DMS79 (cell line): ENCODE measurements around the gene AMBRA1.

Experiments
- DNase-seq: peaks from one replicate; lab custom pipeline; 2025; lab: John Stamatoyannopoulos, UW

The AMBRA1 gene

DNA sequence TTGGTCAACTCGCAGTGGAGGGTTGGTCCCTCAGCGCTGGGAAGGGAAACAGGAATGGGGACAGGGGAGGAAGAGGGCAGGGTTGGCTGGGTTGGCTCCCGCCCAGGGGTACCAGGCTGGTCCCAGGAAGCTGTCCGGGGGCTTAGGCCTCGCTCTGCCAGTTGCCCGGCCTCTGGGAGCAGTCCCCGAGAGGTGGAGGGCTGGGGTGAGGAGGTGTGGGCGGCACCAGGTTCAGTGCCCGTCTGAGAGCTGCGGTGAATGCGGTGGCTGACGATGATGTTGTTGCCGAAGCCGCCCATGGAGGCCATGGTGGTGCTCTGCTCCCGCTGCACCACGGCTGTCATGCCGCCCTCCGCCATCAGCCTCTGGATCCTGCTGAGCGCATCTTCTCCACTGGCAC is 196.3 kb downstream of the AMBRA1 start:
- DNase-seq: no peak

- no peak for DNase-seq
Observed at GRCh38 chr11:46393759-46394158, 200.1 kb downstream of the AMBRA1 start.

DNA sequence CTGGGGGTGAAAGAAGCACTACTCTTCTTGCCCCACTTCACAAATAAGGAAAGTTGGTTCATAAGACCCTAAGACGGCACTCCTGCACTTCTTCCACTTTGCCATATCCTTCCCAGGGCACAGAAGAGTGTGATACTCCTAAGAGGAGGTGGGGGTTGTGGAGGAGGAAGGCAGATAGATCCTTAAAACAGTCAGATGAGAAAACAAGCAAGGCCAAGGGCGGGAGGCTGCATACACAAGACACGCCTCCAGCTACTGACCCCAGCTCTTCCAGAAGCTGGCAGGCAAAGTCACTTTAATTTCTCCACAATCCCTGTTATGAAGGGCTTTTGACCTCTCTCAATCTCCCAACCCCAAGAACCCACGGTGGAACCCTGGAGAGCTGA is 200.6 kb downstream of the AMBRA1 start:
- no peak for DNase-seq

DNA sequence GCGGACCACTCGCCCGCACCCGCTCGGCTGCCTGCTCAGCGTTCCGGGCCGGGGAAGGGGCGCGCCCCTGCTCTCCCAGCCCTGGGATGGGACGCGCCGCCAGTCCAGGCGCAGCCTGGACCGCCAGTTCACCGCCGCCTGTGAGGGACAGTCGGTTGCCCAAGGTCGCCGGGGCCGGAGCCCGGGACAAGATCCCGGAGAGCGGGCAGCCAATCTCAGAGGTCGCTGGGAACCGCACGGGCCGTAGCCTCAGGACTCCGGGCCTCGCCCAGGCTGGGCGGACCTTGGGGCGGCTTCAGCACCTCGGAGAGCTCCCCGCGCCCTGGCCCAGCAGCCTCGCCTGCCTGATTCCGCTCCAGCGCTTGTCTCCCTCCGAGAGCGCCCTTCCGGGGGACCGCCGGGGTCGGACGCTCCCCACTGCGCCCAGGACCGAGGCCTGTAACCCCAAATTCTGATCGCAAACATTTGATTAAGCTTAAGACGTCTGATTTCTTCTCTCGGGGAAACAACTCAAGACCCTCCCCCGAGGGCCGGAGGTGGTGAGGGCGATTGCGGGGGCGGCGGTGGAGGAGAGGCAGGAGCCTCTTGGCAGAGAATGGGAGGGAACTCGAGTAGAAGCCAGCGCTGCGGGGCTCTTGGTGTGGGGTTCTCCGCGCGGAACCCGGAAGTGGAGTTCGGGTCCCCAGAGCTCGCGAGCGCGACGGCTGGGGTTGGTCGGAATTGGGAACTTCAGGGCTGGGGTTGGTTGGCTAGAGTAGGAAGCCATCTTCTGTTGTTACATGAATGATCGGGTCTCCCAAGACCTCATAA is 201.2 kb downstream of the AMBRA1 start:
- DNase-seq: peak; percentile 86

GRCh38 chr11:46391578-46392420 is 202.0 kb downstream of the AMBRA1 start, which contains the start of gene CHRM4:
TSS of gene CHRM4 (minus strand) at chr11:46391776. CDS start at chr11:46386557, 5,219 bp downstream.
- DNase-seq: peak; percentile 74

DNA sequence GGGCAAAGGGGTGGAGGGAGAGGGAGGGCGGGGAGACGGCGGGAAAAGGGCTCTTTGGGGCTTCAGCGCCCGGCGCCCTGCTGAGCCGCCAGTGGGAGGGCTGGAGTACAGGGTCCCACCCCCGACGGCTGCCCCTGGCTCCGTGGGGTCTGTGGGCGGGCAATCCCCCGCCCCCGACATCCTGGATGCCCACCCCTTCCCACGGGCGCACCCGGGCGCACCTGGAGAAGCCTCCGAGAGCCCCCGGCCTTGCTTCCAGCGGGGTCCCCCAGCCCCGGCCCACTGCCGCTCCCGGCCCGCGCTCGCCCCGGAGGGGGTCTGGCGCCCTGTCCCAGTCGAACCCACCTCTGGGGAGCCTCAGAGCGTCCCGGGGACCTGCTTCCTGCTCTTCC is 202.6 kb downstream of the AMBRA1 start:
- no peak for DNase-seq

DNA sequence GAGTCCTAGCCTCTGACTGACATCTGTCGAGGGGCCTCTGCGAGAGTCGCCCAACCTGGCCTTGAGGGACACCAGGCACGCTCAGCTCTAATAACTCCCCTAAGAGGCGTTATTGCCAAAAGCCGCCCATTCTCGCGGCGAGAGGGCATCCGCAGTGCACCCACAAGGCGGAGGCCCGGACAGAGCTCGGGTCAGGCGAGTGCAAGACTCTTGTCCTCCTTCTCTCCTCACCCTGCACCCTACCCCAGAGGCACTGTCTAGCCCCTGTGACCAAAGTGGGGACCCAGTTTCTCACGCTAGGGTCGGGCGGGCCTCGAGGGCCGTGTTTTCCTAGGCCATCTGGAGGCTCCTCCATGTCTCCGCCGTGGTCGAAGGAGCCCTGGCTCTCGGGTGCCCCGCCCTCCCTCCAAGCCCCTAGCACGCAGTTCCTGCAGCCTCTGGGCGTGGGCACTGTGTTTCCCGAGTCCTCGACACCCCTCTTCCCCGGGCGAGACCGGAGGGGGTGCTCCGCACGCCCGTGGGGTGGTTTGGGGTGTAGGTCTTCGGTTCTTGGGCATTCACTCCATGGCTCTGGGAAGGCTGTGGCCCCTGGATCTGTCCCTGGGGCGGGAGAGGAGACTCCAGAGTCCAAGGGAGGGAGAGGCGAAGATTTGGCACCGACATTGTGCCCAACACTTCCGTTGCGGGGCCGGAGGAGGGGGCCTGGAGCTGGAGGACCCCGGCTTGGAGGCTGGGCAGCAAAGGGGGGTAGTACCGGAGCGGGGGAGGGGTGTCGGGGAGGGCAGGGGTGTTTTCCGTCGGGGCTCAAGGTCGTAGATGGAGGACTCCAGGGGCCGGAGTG is 203.3 kb downstream of the AMBRA1 start:
- peak; percentile 12 for DNase-seq

GRCh38 chr11:46389450-46390330 is 204.1 kb downstream of the AMBRA1 start:
- peak; percentile 50 for DNase-seq

DNA sequence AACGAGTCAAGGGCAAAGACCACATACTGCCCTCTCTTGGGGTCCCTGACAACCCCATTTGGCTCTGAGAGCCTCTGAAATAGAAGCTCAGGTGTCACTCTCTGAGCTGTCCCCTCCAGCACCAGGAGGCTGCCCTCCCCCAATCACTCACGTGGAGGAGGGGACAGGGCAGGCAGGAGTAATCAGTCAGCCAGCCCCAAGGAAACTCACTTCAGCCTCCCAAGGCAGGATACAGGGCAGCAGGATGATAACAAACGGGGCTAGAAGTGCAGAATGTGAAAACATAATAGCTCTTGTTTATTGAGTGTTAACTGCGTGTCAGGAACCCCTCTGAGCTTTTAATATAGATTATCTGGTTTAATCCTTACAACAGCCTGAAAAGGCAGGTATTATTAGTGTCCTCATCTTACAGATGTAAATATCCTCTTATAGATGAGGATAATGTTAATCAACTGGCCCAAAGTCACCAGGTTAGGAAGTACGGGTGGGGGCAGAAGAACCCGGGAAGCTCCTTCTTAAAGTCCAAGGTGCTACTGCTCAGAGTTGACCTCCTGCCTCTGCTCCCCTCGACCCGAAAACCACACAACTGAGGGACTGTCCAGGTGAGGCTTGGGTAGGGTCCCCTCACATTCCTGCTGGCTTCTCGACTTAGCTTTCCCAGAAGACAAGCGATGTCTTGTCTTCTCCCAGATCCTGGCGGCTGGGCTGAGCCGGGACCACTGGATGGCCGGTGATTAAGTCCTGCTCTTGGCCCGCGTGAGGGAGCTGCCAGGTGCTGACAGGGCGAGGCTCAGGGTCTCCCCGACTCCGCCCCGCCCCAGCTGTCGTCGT is 205.0 kb downstream of the AMBRA1 start:
- no peak for DNase-seq

GRCh38 chr11:46387919-46388618 is 205.8 kb downstream of the AMBRA1 start:
- no peak for DNase-seq

- DNase-seq: no peak
Observed at GRCh38 chr11:46387456-46387855, 206.4 kb downstream of the AMBRA1 start.

- DNase-seq: no peak
Observed at GRCh38 chr11:46386674-46387073, 207.1 kb downstream of the AMBRA1 start.

DNA sequence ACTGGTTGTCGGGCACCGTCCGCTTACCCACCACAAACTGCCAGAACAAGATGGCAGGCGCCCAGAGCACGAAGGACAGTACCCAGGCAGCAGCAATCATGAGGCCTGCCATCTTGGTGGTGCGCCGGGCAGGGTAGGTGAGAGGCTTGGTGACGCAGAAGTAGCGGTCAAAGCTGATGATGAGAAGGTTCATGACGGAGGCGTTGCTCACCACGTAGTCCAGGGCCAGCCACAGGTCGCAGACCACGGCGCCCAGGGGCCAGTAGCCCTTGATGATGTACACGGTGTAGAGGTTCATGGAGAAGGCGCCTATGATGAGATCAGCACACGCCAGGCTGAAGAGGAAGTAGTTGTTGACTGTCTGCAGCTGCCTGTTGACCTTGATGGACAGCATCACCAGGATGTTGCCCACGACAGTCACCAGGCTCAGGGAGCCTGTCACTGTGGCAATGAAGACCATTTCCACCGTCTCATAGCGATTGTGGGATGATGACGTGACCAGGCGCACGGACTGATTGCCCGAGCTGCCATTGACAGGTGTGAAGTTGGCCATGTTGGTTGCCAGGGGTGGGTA is 207.7 kb downstream of the AMBRA1 start:
- DNase-seq: no peak

DNA sequence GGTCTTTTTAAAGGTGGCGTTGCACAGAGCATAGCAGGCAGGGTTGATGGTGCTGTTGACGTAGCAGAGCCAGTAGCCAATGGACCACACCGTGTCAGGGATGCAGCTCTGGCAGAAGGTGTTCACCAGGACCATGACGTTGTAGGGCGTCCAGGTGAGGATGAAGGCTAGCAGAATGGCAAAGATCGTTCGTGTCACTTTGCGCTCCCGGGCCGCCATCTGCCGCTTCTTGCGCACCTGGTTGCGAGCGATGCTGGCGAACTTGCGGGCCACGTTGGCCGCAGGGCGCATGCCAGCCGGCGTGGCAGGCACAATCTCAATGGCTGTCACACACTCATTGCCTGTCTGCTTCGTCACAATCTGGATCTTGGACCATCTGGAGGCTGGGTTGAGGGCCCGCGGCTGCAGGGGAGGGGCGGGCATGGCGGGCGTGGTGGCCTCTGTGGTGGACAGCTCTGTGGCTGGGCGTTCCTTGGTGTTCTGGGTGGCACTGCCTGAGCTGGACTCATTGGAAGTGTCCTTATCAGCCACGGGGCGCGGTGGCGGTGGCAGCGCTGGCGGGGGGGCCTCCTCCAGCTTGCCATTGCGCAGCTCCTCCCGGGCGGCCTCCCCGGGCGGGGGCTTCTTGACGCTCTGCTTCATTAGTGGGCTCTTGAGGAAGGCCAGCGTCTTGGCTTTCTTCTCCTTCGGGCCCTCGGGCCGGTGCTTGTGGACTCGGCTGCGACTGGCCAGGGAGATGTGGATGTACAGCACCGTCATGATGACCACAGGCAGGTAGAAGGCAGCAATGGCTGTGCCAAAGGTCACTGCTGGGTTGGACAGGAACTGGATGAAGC is 208.4 kb downstream of the AMBRA1 start:
- DNase-seq: no peak

DNA sequence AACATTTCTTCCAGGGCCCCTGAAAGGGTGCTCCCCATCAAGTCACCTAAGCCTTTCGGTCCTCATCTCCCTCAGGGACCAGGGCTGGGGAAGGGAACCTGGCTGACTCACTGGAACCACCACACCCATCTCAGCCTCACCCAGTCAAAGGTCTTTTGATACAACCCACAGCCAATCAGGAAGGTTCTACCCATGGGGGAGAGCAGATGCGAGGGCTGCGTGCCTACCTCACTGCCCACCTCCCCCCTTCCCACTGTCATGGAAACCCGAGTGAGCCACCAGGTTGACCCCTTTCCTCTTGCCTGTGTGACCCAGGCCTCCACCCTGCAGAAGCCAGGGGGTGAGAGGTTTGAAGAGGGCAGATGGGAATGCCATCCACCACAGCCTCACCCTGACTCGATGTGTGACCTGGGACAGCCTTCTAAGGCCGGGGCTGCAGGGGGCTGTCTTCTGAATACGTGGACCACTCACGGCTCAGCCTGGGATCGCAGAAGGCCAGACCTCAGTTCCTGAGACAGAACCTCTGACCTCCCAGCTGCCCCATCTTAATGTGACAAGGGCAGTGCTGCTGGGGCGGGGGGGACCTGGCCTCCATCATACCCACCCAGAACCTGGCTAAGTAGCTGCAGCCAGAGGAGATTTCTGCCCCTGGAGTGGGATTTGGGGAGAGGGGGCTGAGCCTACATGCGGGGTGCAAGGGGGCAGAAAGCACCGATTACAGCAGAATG is 209.7 kb downstream of the AMBRA1 start:
- no peak for DNase-seq

DNA sequence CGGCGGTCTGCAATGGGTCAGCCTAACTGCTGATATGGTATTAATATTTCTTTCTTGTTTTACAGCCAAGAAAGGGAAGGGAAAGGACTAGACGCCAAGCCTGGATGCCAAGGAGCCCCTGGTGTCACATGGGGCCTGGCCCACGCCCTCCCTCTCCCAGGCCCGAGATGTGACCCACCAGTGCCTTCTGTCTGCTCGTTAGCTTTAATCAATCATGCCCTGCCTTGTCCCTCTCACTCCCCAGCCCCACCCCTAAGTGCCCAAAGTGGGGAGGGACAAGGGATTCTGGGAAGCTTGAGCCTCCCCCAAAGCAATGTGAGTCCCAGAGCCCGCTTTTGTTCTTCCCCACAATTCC is 210.4 kb downstream of the AMBRA1 start:
- DNase-seq: no peak

GRCh38 chr11:46382646-46383403 is 211.0 kb downstream of the AMBRA1 start:
- no peak for DNase-seq
